GM12872 (cell line): ENCODE measurements around the gene ATP5PO.

Experiments used
- CTCF ChIP-seq: IDR thresholded peaks from 3 replicates; pipeline ENCODE4 v1.5.1; 2011; ENCODE audit warnings: low read depth, mild to moderate bottlenecking, low read length, moderate library complexity; ENCODE audit not compliant: insufficient read depth

ATP5PO gene

GRCh38 chr21:33951276-33952178, 35.9 kb upstream of the ATP5PO start:
- TF ChIP-seq CTCF = no peak

GRCh38 chr21:33950431-33951079, 35.0 kb upstream of the ATP5PO start:
- TF ChIP-seq CTCF = no peak

GRCh38 chr21:33949516-33950430, 34.2 kb upstream of the ATP5PO start:
- TF ChIP-seq CTCF = no peak

- no peak for TF ChIP-seq CTCF
These were observed 33.4 kb upstream of the ATP5PO start for GRCh38 chr21:33948951-33949444.

- no peak for TF ChIP-seq CTCF
These were observed 32.7 kb upstream of the ATP5PO start for GRCh38 chr21:33948096-33948950.

- TF ChIP-seq CTCF = no peak
These were observed 32.0 kb upstream of the ATP5PO start for GRCh38 chr21:33947451-33948095.
